Activated T-helper 17 cell treated with anti-CD3 and anti-CD28 coated beads, Interleukin-2, amount 50 U/mL, for 72 hours (primary cell): ENCODE data around the gene UBIAD1. TPM values are rescaled to one million over a fixed set of nuclear protein-coding genes. Genes with fewer than 3 reads are reported as not detected.

ENCODE experiments used
- ATAC-seq: fragments of 150-1000 bp; cut with Tn5 transposase; replicated peaks from 2 replicates; pipeline ENCODE4 v1.10.0; 2021; ENCODE audit warnings: mild to moderate bottlenecking, moderate library complexity
- H3K27ac Mint-ChIP-seq: one replicate; pipeline ENCODE4 v1.8.0; 2022; ENCODE audit warnings: mixed read lengths
- H3K27me3 Mint-ChIP-seq: one replicate; pipeline ENCODE4 v1.8.0; 2022; ENCODE audit warnings: mixed read lengths
- H3K36me3 Mint-ChIP-seq: one replicate; pipeline ENCODE4 v1.8.0; 2022; ENCODE audit warnings: low read depth, mild to moderate bottlenecking, mixed read lengths
- H3K4me1 Mint-ChIP-seq: one replicate; pipeline ENCODE4 v1.8.0; 2022; ENCODE audit warnings: mixed read lengths
- H3K4me3 Mint-ChIP-seq: one replicate; pipeline ENCODE4 v1.8.0; 2022; ENCODE audit warnings: mild to moderate bottlenecking, mixed read lengths
- H3K9me3 Mint-ChIP-seq: one replicate; pipeline ENCODE4 v1.8.0; 2022; ENCODE audit warnings: mixed read lengths
- total RNA-seq, 2 donors: library from RNA; stranded (reverse); gene quantifications; one replicate each; pipeline ENCODE4 v1.2.3, GENCODE V29; 2022

Gene UBIAD1
- total RNA-seq, 2 donors from 2014 or later, result 17.8 to 43.8 TPM

- Mint-ChIP-seq H3K4me3 (no peak overlapping the region), H3K9me3 (no peaks in the 10 kb centered on the region), H3K27me3 (peaks cover 10% of the 10 kb centered on the region), H3K4me1 (no peaks in the 10 kb centered on the region), H3K27ac (no peak overlapping the region), H3K36me3 (no peaks in the 10 kb centered on the region)
- ATAC-seq, result no peak
Measured at GRCh38 chr1:11334261-11334804, 61.3 kb downstream of the UBIAD1 start.

- Mint-ChIP-seq H3K27me3 (peaks cover 11% of the 10 kb centered on the region), H3K36me3 (no peaks in the 10 kb centered on the region), H3K9me3 (no peaks in the 10 kb centered on the region), H3K27ac (no peak overlapping the region), H3K4me3 (no peak overlapping the region), H3K4me1 (no peaks in the 10 kb centered on the region)
- no peak for ATAC-seq
Measured at GRCh38 chr1:11334821-11335220, 61.8 kb downstream of the UBIAD1 start.

GRCh38 chr1:11335417-11336056, 62.5 kb downstream of the UBIAD1 start:
- no peaks in the 10 kb centered on the region for H3K9me3 Mint-ChIP-seq
- no peak for ATAC-seq
- H3K36me3 Mint-ChIP-seq, result no peaks in the 10 kb centered on the region
- no peak overlapping the region for H3K27ac Mint-ChIP-seq
- peaks cover 16% of the 10 kb centered on the region for H3K27me3 Mint-ChIP-seq
- H3K4me1 Mint-ChIP-seq, result no peaks in the 10 kb centered on the region
- H3K4me3 Mint-ChIP-seq, result no peak overlapping the region

- no peaks in the 10 kb centered on the region for H3K4me1 Mint-ChIP-seq
Measured at GRCh38 chr1:11337580-11338073, 64.6 kb downstream of the UBIAD1 start.

More at GRCh38 chr1:11337580-11338073, 64.6 kb downstream of the UBIAD1 start:
- Mint-ChIP-seq H3K27ac (no peak overlapping the region), H3K9me3 (no peaks in the 10 kb centered on the region), H3K36me3 (no peaks in the 10 kb centered on the region), H3K4me3 (no peak overlapping the region), H3K27me3 (peaks cover 21% of the 10 kb centered on the region)
- ATAC-seq, result peak; percentile 81

Other genes starting within 250 kb of the UBIAD1 start
- gene MASP2, start 226.0 kb upstream of the UBIAD1 start, total RNA-seq, result under 1 TPM in 1 of 2 donors, not detected in 1; 0.43 TPM
- 100 to 1,000 TPM in 1 of 2 donors, 10 to 100 TPM in 1; 83.9 to 225 TPM for gene SRM, start 213.2 kb upstream of the UBIAD1 start, total RNA-seq
- gene EXOSC10, start 173.3 kb upstream of the UBIAD1 start, total RNA-seq, result 100 to 1,000 TPM in 1 of 2 donors, 10 to 100 TPM in 1; 69.0 to 102 TPM
- gene ANGPTL7, start 83.8 kb upstream of the UBIAD1 start, total RNA-seq, result not detected
- 10 to 100 TPM; 22.4 to 38.0 TPM for gene MTOR, start 10.6 kb upstream of the UBIAD1 start, total RNA-seq
- gene DISP3, start 206.0 kb downstream of the UBIAD1 start, total RNA-seq, result 1 to 10 TPM in 1 of 2 donors, under 1 TPM in 1; 0.56 to 1.8 TPM